ENCODE data around the gene HEATR9.

- no peak for TF ChIP-seq CTCF (IDR thresholded peaks at IDR 0.05; ENCODE audit: insufficient read depth, low read length, poor library complexity, severe bottlenecking)
- no peak for TF ChIP-seq EZH2phosphoT487 (conservative IDR thresholded peaks at IDR 0.05; ENCODE audit: low read length)
Measured at GRCh38 chr17:35812456-35812855, 56.2 kb downstream of the HEATR9 start.
